Peyer's patch (tissue), 4 donors: ENCODE results near the gene AUTS2. TPM values are rescaled to one million over a fixed set of nuclear protein-coding genes. Genes with fewer than 3 reads are reported as not detected.

ENCODE experiments used
- DNase-seq, 3 donors: peaks; one replicate each; pipeline ENCODE4 v3.0.0-alpha.2; 2017 to 2019
- H3K27ac ChIP-seq, 4 donors: fragments of 200-600 bp; sonication (generic); one replicate each; pipeline ENCODE4 v1.5.1; 2016 to 2019
- H3K27me3 ChIP-seq, 2 donors: fragments of 200-600 bp; sonication (generic); one replicate each; pipeline ENCODE4 v1.5.1; 2019
- H3K36me3 ChIP-seq, 3 donors: fragments of 200-600 bp; sonication (generic); one replicate each; pipeline ENCODE4 v1.5.1; 2016 to 2019
- H3K4me1 ChIP-seq, 4 donors: fragments of 200-600 bp; sonication (generic); one replicate each; pipeline ENCODE4 v1.5.1; 2016 to 2019
- H3K4me3 ChIP-seq, 4 donors: fragments of 200-600 bp; sonication (generic); 1 replicate in 3 of 4; 2 replicates in 1 of 4; pipeline ENCODE4 v1.5.1; 2016 to 2019; ENCODE audit warnings: mild to moderate bottlenecking in 1 of 4
- H3K9me3 ChIP-seq, 4 donors: fragments of 200-600 bp; sonication (generic); one replicate each; pipeline ENCODE4 v1.5.1; 2016 to 2019; ENCODE audit warnings: mild to moderate bottlenecking in 1 of 4
- POLR2A ChIP-seq, 2 donors: fragments of 450-650 bp; IDR thresholded peaks; one replicate each; pipeline ENCODE4 v1.5.1; 2017; ENCODE audit warnings: antibody characterized with exemption in 2 of 2, mild to moderate bottlenecking in 2 of 2, moderate library complexity in 2 of 2
- total RNA-seq, 4 donors: library from RNA; depleted of rRNA; stranded (reverse); fragments of >200 nt; gene quantifications; one replicate each; pipeline ENCODE4 v1.1.0, GENCODE V29; 2016
- TF ChIP-seq, protein P1 (sequence below), 6 experiments: fragments of 450-650 bp in 4 of 6; fragments of 200-600 bp in 2 of 6; sonication (generic) in 1 of 6; IDR thresholded peaks; one replicate each; pipeline ENCODE4 v1.5.1; 2017 to 2019; ENCODE audit warnings: antibody characterized with exemption in 6 of 6, mild to moderate bottlenecking in 3 of 6, moderate library complexity in 1 of 6

The AUTS2 gene
- total RNA-seq, 4 donors from 2014 or later = 55.9 to 90.0 (median 72.6) TPM

GRCh38 chr7:69843653-69844052 lies 245.4 kb downstream of the AUTS2 start:
- DNase-seq = no peak

GRCh38 chr7:69844264-69844868 lies 246.1 kb downstream of the AUTS2 start:
- Histone ChIP-seq H3K27me3 (no peaks in the 10 kb centered on the region), H3K9me3 (no peaks in the 10 kb centered on the region)
- DNase-seq = no peak

More at GRCh38 chr7:69843653-69844052, 245.4 kb downstream of the AUTS2 start:
- Histone ChIP-seq H3K9me3 (no peaks in the 10 kb centered on the region), H3K4me1 (peaks cover 0 to 3% (median 0%) of the 10 kb centered on the region in 4 donors), H3K4me3 (no peak overlapping the region), H3K27ac (no peak overlapping the region), H3K36me3 (no peaks in the 10 kb centered on the region), H3K27me3 (no peaks in the 10 kb centered on the region)
- TF ChIP-seq, protein P1, sequence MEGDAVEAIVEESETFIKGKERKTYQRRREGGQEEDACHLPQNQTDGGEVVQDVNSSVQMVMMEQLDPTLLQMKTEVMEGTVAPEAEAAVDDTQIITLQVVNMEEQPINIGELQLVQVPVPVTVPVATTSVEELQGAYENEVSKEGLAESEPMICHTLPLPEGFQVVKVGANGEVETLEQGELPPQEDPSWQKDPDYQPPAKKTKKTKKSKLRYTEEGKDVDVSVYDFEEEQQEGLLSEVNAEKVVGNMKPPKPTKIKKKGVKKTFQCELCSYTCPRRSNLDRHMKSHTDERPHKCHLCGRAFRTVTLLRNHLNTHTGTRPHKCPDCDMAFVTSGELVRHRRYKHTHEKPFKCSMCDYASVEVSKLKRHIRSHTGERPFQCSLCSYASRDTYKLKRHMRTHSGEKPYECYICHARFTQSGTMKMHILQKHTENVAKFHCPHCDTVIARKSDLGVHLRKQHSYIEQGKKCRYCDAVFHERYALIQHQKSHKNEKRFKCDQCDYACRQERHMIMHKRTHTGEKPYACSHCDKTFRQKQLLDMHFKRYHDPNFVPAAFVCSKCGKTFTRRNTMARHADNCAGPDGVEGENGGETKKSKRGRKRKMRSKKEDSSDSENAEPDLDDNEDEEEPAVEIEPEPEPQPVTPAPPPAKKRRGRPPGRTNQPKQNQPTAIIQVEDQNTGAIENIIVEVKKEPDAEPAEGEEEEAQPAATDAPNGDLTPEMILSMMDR (IDR thresholded peaks at IDR 0.05) = no peak
- no peak for TF ChIP-seq POLR2A (IDR thresholded peaks at IDR 0.05)

DNA sequence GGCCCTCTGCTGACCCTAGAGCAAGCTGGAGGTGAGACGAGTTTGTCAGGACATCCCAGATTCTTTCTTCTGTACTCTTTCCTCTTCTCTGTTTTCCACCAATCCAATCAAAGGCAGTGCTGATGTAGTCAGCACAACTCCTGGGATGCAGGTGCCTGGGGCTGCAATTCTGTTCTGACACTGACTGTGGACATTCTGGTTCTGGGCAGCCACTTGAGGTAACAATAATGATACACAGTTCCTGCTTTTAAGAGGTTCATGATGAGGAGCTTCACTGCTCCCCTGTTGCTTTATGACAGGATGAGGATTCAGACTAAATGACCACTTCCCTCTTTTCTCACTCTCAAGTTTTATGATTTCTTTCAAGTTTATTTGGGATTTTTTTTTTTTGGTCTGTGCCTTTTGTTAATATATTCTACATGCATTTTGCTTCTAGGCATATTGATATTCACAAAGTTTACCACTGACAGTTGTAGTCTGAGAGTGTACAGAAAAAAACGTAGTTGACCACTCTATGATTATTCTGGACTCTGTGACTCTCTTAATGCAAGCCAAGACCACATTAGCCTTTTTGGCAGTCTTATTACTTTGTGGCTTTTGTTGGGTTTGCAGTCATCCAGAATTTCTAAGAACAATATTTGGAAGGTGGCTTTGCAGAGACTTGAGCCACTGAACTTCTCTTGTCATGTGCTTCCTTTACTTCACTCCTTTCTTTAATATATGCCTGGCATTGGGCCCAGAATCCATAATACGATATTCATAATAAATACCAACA lies 247.6 kb downstream of the AUTS2 start:
- TF ChIP-seq, protein P1 (IDR thresholded peaks at IDR 0.05) = no peak
- Histone ChIP-seq H3K4me3 (no peak overlapping the region), H3K27me3 (no peaks in the 10 kb centered on the region), H3K27ac (no peak overlapping the region), H3K4me1 (peaks cover 0 to 3% (median 0%) of the 10 kb centered on the region in 4 donors), H3K36me3 (no peaks in the 10 kb centered on the region), H3K9me3 (no peaks in the 10 kb centered on the region)
- no peak for DNase-seq

More at GRCh38 chr7:69844264-69844868, 246.1 kb downstream of the AUTS2 start:
- Histone ChIP-seq H3K36me3 (no peaks in the 10 kb centered on the region), H3K4me1 (peaks cover 0 to 3% (median 0%) of the 10 kb centered on the region in 4 donors), H3K27ac (no peak overlapping the region), H3K4me3 (no peak overlapping the region)
- TF ChIP-seq, protein P1 (IDR thresholded peaks at IDR 0.05) = no peak
- no peak for TF ChIP-seq POLR2A (IDR thresholded peaks at IDR 0.05)

DNA sequence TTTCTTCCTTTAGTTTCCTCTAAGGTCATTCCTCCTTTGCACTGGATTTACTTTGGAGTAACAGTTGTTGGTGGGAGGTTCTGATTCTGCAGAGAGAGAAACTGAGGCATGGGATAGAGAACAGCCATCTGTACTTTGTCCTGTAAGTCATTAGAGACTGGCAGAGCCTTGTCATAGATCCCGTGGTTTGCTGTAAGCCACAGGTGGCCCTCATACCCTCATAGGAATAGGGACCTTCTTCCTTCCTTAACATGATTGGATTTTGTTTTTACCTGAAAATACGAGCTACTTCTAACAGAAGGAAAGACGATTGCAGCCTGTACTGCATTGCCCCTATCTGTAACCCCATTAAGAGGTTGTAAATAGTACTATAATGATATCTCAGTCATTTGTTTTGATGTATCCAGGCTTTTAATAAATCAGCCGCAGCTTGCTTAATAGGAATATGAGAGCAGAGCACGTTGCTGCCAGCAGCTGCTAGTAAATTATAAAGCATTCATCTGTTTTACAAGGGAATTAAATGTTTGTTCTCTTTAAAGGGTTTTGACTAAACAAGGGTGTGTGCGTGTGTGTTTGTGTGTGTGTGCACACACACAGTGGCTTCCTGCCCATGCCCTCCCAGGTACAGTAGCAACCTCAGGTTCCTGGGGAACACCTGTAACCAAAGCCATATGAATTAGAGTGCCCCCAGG lies 249.8 kb downstream of the AUTS2 start:
- Histone ChIP-seq H3K4me1 (peaks cover 0 to 3% (median 0%) of the 10 kb centered on the region in 4 donors), H3K4me3 (no peak overlapping the region), H3K9me3 (no peaks in the 10 kb centered on the region), H3K27me3 (no peaks in the 10 kb centered on the region), H3K36me3 (no peaks in the 10 kb centered on the region), H3K27ac (no peak overlapping the region)
- TF ChIP-seq POLR2A (IDR thresholded peaks at IDR 0.05) = no peak
- TF ChIP-seq, protein P1 (IDR thresholded peaks at IDR 0.05) = no peak
- DNase-seq = no peak

DNA sequence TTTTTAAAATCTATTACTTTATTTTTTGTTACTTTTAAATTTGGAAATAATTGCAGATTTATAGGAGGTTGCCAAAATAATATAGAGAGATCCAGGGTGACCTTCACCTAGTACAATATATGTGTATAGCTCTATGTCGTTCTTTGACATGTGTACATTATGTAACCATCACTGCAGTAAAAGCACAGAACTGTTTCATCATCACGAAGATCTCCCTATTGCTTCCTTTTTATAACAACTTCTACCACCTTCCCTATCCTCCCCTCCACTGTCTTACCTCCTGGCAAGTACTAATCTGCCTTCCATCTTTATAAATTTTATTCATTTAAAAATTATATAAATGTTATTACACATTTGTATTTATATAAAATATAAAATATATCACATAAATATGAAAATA lies 251.0 kb downstream of the AUTS2 start:
- TF ChIP-seq POLR2A (IDR thresholded peaks at IDR 0.05) = no peak
- TF ChIP-seq, protein P1 (IDR thresholded peaks at IDR 0.05) = no peak
- peaks cover 0 to 3% (median 0%) of the 10 kb centered on the region in 4 donors for H3K4me1 ChIP-seq
- no peak for DNase-seq

More for the DNA sequence above, 251.0 kb downstream of the AUTS2 start:
- H3K36me3 ChIP-seq = no peaks in the 10 kb centered on the region
- H3K9me3 ChIP-seq = no peaks in the 10 kb centered on the region
- H3K4me3 ChIP-seq = no peak overlapping the region
- no peaks in the 10 kb centered on the region for H3K27me3 ChIP-seq
- H3K27ac ChIP-seq = no peak overlapping the region
